ENCODE measurements around the gene CADM2. TPM values are rescaled to one million over a fixed set of nuclear protein-coding genes. Genes with fewer than 3 reads are reported as not detected.

The CADM2 gene
- total and polyA plus RNA-seq, 12 donors: 0.12 to 3.0 (median 0.62) TPM

GRCh38 chr3:86056962-86057361 lies 1098.2 kb downstream of the CADM2 start:
- Histone ChIP-seq H3K36me3 (no peaks in the 10 kb centered on the region), H3K4me1 (no peaks in the 10 kb centered on the region), H3K4me3 (no peak overlapping the region), H3K9me3 (no peaks in the 10 kb centered on the region), H3K27me3 (no peaks in the 10 kb centered on the region), H3K27ac (no peak overlapping the region)
- no peak for ATAC-seq
- intact Hi-C loops (cut with DNase I): no loop called here
- TF ChIP-seq CTCF (IDR thresholded peaks at IDR 0.05): no peak
- no peak for DNase-seq
- WGBS, 2 donors: 69 to 80% methylated on average over 5 of the region's 5 CpGs

GRCh38 chr3:86073799-86074198 lies 1115.0 kb downstream of the CADM2 start:
- Histone ChIP-seq H3K4me3 (no peak overlapping the region), H3K4me1 (no peaks in the 10 kb centered on the region), H3K36me3 (no peaks in the 10 kb centered on the region), H3K27ac (no peak overlapping the region), H3K9me3 (no peaks in the 10 kb centered on the region), H3K27me3 (no peaks in the 10 kb centered on the region)
- no peak for DNase-seq
- intact Hi-C loops (cut with DNase I): no loop called here
- TF ChIP-seq CTCF (IDR thresholded peaks at IDR 0.05): no peak
- ATAC-seq: no peak
- 81 to 88% methylated on average over 2 of the region's 2 CpGs for WGBS, 2 donors

- no peak overlapping the region for H3K4me3 ChIP-seq
- DNase-seq (no peak), ATAC-seq (no peak)
- TF ChIP-seq CTCF (IDR thresholded peaks at IDR 0.05): no peak
- intact Hi-C loops (cut with DNase I): no loop called here
- H3K9me3 ChIP-seq: peaks cover 0 to 10% (median 0%) of the 10 kb centered on the region in 11 donors
- no peaks in the 10 kb centered on the region for H3K4me1 ChIP-seq
- no peaks in the 10 kb centered on the region for H3K27me3 ChIP-seq
- 75 to 79% methylated on average over 6 of the region's 6 CpGs for WGBS, 2 donors
- H3K27ac ChIP-seq: no peak overlapping the region
- no peaks in the 10 kb centered on the region for H3K36me3 ChIP-seq
Observed at GRCh38 chr3:86087160-86087871, 1128.5 kb downstream of the CADM2 start.

GRCh38 chr3:86104154-86104553 lies 1145.4 kb downstream of the CADM2 start:
- no peak for TF ChIP-seq CTCF (IDR thresholded peaks at IDR 0.05)
- WGBS, 2 donors: 38 to 41% methylated on average over 1 of the region's 1 CpG
- H3K9me3 ChIP-seq: peaks cover 0 to 28% (median 0%) of the 10 kb centered on the region in 11 donors
- DNase-seq (no peak), ATAC-seq (no peak)
- intact Hi-C loops (cut with DNase I): loop anchor here in 1 of 10 donors (10.0 kb wide), 1 partner anchor 1841 kb away; no protein-coding TSS in a partner anchor
- H3K4me3 ChIP-seq: no peak overlapping the region
- H3K27ac ChIP-seq: no peak overlapping the region
- H3K4me1 ChIP-seq: no peaks in the 10 kb centered on the region
- H3K36me3 ChIP-seq: no peaks in the 10 kb centered on the region
- H3K27me3 ChIP-seq: no peaks in the 10 kb centered on the region
